HCT116 (cell line): ENCODE results near the gene GRID2. TPM values are rescaled to one million over a fixed set of nuclear protein-coding genes. Genes with fewer than 3 reads are reported as not detected.

ENCODE experiments used
- ATAC-seq: fragments of 200-7000 bp; cut with Tn5 transposase; 2 replicates; pipeline ENCODE4 v1.9.1; 2020; ENCODE audit warnings: mild to moderate bottlenecking, moderate library complexity
- BruUV-seq: library from RNA; stranded (reverse); fragments of 400-500 nt; replicated peaks from 2 replicates; lab custom pipeline; 2021; lab: Mats Ljungman, UMichigan
- CTCF ChIA-PET: fragments of 300-600 bp; sonication (Branson Sonifier 250); formaldehyde crosslinking; loops from one replicate; lab custom pipeline; 2021; ENCODE audit warnings: antibody characterized with exemption; lab: Charles Lee
- POLR2A ChIA-PET: fragments of 300-600, 350-600 bp; sonication (Branson Sonifier 250); formaldehyde crosslinking; loops from one replicate; lab custom pipeline; 2021; ENCODE audit warnings: antibody characterized with exemption; lab: Charles Lee
- RAD21 ChIA-PET, 2 experiments: fragments of 300-600 bp; sonication (Branson Sonifier 250); formaldehyde crosslinking; loops; one replicate each; lab custom pipeline; 2023; ENCODE audit warnings: low total read pairs in 2 of 2; ENCODE audit not compliant: uncharacterized antibody in 2 of 2, unreplicated experiment in 2 of 2, low non-redundant PET in 1 of 2; lab: Charles Lee
- DNase-seq: peaks from one replicate; pipeline ENCODE4 v3.0.0-alpha.2; 2010; ENCODE audit warnings: low read depth, low spot score
- H2AFZ ChIP-seq: fragments of 200-600 bp; shearing (Covaris generic), sonication (generic); 2 replicates; pipeline ENCODE4 v1.6.1; 2017; ENCODE audit warnings: low read depth, mixed run types, mixed read lengths, antibody characterized with exemption, low read length; ENCODE audit not compliant: poor library complexity, severe bottlenecking
- H3K27ac ChIP-seq: 2 replicates; pipeline ENCODE4 v1.5.1; 2012; ENCODE audit warnings: low read depth, low read length
- H3K27me3 ChIP-seq: fragments of 200-600 bp; sonication (generic); 2 replicates; pipeline ENCODE4 v1.6.1; 2016; ENCODE audit warnings: mixed run types, low read length, mixed read lengths; ENCODE audit not compliant: insufficient read depth
- H3K36me3 ChIP-seq, 2 experiments: fragments of 200-500 bp in 1 of 2; fragments of 200-600 bp in 1 of 2; sonication (Bioruptor generic) in 1 of 2; sonication (generic) in 1 of 2; 2 replicates each; pipeline versions ENCODE4 v1.5.1 to v1.6.1; 2014 to 2016; ENCODE audit warnings: low read length in 2 of 2, inconsistent platforms in 1 of 2, mixed read lengths in 1 of 2, mixed run types in 1 of 2; ENCODE audit not compliant: insufficient read depth in 2 of 2, control insufficient read depth in 1 of 2
- H3K4me1 ChIP-seq, 2 experiments: fragments of 200-600 bp in 1 of 2; sonication (generic) in 1 of 2; 2 replicates each; pipeline versions ENCODE4 v1.5.1 to v1.6.1; 2012 to 2017; ENCODE audit warnings: low read length in 2 of 2, inconsistent platforms in 1 of 2, mild to moderate bottlenecking in 1 of 2, mixed read lengths in 1 of 2, mixed run types in 1 of 2, moderate library complexity in 1 of 2; ENCODE audit not compliant: insufficient read depth in 2 of 2, control insufficient read depth in 1 of 2
- H3K4me2 ChIP-seq: fragments of 200-600 bp; sonication (generic); 2 replicates; pipeline ENCODE4 v1.6.1; 2017; ENCODE audit warnings: mixed run types, low read length, mixed read lengths
- H3K4me3 ChIP-seq, 2 experiments: fragments of 200-600 bp in 1 of 2; sonication (generic) in 1 of 2; replicated peaks in 1 of 2; 2 replicates each; pipeline ENCODE4 v1.5.1; 2011 to 2016; ENCODE audit warnings: low read length in 2 of 2, control low read depth in 1 of 2, low read depth in 1 of 2, mild to moderate bottlenecking in 1 of 2, mixed read lengths in 1 of 2, mixed run types in 1 of 2
- H3K79me2 ChIP-seq: fragments of 200-600 bp; sonication (generic); 2 replicates; pipeline ENCODE4 v1.6.1; 2017; ENCODE audit warnings: mild to moderate bottlenecking, mixed run types, low read length, moderate library complexity, mixed read lengths; ENCODE audit not compliant: insufficient read depth
- H3K9ac ChIP-seq: fragments of 200-600 bp; sonication (generic); 2 replicates; pipeline ENCODE4 v1.6.1; 2016; ENCODE audit warnings: low read length, mixed read lengths
- H3K9me2 ChIP-seq: fragments of 200-600 bp; sonication (generic), shearing (Covaris generic); 2 replicates; pipeline ENCODE4 v1.6.1; 2017; ENCODE audit warnings: mixed run types, mild to moderate bottlenecking, moderate library complexity; ENCODE audit not compliant: insufficient read depth
- H3K9me3 ChIP-seq, 2 experiments: fragments of 200-500 bp in 1 of 2; fragments of 200-600 bp in 1 of 2; sonication (Bioruptor generic) in 1 of 2; sonication (generic) in 1 of 2; 2 replicates each; pipeline ENCODE4 v1.6.1; 2014 to 2017; ENCODE audit warnings: low read length in 2 of 2, mixed read lengths in 2 of 2, inconsistent platforms in 1 of 2, low read depth in 1 of 2, mild to moderate bottlenecking in 1 of 2, mixed run types in 1 of 2, moderate library complexity in 1 of 2; ENCODE audit not compliant: control insufficient read depth in 1 of 2, insufficient read depth in 1 of 2
- H4K20me1 ChIP-seq: fragments of 200-600 bp; sonication (generic), shearing (Covaris generic); 2 replicates; pipeline ENCODE4 v1.6.1; 2017; ENCODE audit warnings: mixed run types, mild to moderate bottlenecking, moderate library complexity; ENCODE audit not compliant: insufficient read depth
- CBX3 ChIP-seq: IDR thresholded peaks from 2 replicates; pipeline ENCODE4 v1.6.1; 2012; ENCODE audit warnings: low read depth
- CEBPB ChIP-seq: IDR thresholded peaks from 2 replicates; pipeline ENCODE4 v1.6.1; 2012; ENCODE audit warnings: low read depth
- CTCF ChIP-seq, 3 experiments: fragments of 200-600 bp in 1 of 3; sonication (generic) in 1 of 3; IDR thresholded peaks in 2 of 3; conservative IDR thresholded peaks in 1 of 3; 2 replicates each; pipeline ENCODE4 v1.5.1; 2012 to 2017; ENCODE audit warnings: low read depth in 2 of 3, low read length in 2 of 3, antibody characterized with exemption in 1 of 3, borderline replicate concordance in 1 of 3, control low read depth in 1 of 3, mild to moderate bottlenecking in 1 of 3, mixed read lengths in 1 of 3, mixed run types in 1 of 3, moderate library complexity in 1 of 3; ENCODE audit not compliant: insufficient read depth in 1 of 3
- EGR1 ChIP-seq: IDR thresholded peaks from 2 replicates; pipeline ENCODE4 v1.6.1; 2012; ENCODE audit warnings: low read depth
- ELF1 ChIP-seq: IDR thresholded peaks from 2 replicates; pipeline ENCODE4 v1.6.1; 2012; ENCODE audit warnings: low read depth, borderline replicate concordance
- EZH2 ChIP-seq: fragments of 200-600 bp; sonication (generic); IDR thresholded peaks from 2 replicates; pipeline ENCODE4 v1.6.1; 2017; ENCODE audit warnings: antibody characterized with exemption, mixed run types
- JUND ChIP-seq: IDR thresholded peaks from 2 replicates; pipeline ENCODE4 v1.6.1; 2012
- POLR2A ChIP-seq: IDR thresholded peaks from 2 replicates; pipeline ENCODE4 v1.7.0; 2011; ENCODE audit warnings: borderline replicate concordance; ENCODE audit not compliant: insufficient read depth, insufficient read length; ENCODE audit errors: extremely low read depth
- POLR2AphosphoS5 ChIP-seq: IDR thresholded peaks from 2 replicates; pipeline ENCODE4 v1.6.1; 2011; ENCODE audit warnings: mild to moderate bottlenecking, low read depth, low read length, moderate library complexity
- RAD21 ChIP-seq: IDR thresholded peaks from 2 replicates; pipeline ENCODE4 v1.6.1; 2012; ENCODE audit warnings: low read depth, mild to moderate bottlenecking
- SRF ChIP-seq: IDR thresholded peaks from 2 replicates; pipeline ENCODE4 v1.6.1; 2012; ENCODE audit warnings: low read depth
- TCF7L2 ChIP-seq: IDR thresholded peaks from 2 replicates; pipeline ENCODE4 v1.7.0; 2011; ENCODE audit warnings: borderline replicate concordance, inconsistent platforms; ENCODE audit not compliant: insufficient read depth, insufficient read length; ENCODE audit errors: extremely low read depth
- YY1 ChIP-seq: IDR thresholded peaks from 2 replicates; pipeline ENCODE4 v1.6.1; 2011; ENCODE audit warnings: low read length, low read depth, moderate library complexity, mild to moderate bottlenecking; ENCODE audit not compliant: insufficient replicate concordance; ENCODE audit errors: extremely low read depth
- intact Hi-C: fragments of 100-400 bp; cut with micrococcal nuclease; formaldehyde crosslinking; loops from 2 replicates; pipeline ENCODE4 v1.10.0; 2022
- total RNA-seq: library from RNA; stranded (reverse); gene quantifications from one replicate; pipeline ENCODE4 v1.2.1, GENCODE V29; 2021; ENCODE audit not compliant: unreplicated experiment
- TF ChIP-seq, protein P1 (sequence below): IDR thresholded peaks from 2 replicates; pipeline ENCODE4 v1.6.1; 2012; ENCODE audit warnings: low read depth
- TF ChIP-seq, protein P2 (sequence below): IDR thresholded peaks from 2 replicates; pipeline ENCODE4 v1.6.1; 2012

GRID2 gene
- total RNA-seq, 1 experiment from 2014 or later = not detected

DNA sequence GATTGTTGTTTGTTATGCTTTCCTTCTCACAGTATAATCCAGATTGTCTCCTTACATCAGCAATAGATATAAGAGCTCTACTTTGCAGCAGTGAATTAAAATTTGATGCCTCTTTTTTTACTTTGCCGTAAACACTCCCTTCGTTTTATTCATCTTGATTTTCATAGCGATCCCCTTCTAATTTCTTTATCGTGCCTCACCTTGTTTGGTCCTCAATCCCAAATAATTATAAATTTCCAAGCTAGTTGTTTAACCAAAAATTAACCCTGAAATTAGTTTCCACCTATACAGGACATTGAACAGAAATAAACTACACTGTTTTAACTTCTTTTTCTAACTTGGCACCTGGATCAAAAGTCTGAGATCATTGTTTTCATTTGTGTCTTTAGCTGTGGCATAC lies 35.1 kb upstream of the GRID2 start:
- Histone ChIP-seq H3K9me3 (no peaks in the 10 kb centered on the region; a peak in 1 of 4 replicates), H3K4me2 (no peak overlapping the region), H3K79me2 (no peaks in the 10 kb centered on the region), H3K27me3 (no peaks in the 10 kb centered on the region), H3K27ac (no peak overlapping the region), H3K9me2 (no peaks in the 10 kb centered on the region), H3K4me3 (no peak overlapping the region), H2AFZ (no peak overlapping the region), H4K20me1 (no peaks in the 10 kb centered on the region), H3K36me3 (no peaks in the 10 kb centered on the region), H3K4me1 (no peaks in the 10 kb centered on the region)
- intact Hi-C loops = no loop called here
- RAD21 ChIA-PET = no interaction called here
- POLR2A ChIA-PET = no interaction called here
- no peak for DNase-seq
- no TSS peak for BruUV-seq
- CTCF ChIA-PET = no interaction called here
- no peak for TF ChIP-seq RAD21
- no peak for TF ChIP-seq YY1
- TF ChIP-seq ELF1 = no peak
- TF ChIP-seq, protein P1, sequence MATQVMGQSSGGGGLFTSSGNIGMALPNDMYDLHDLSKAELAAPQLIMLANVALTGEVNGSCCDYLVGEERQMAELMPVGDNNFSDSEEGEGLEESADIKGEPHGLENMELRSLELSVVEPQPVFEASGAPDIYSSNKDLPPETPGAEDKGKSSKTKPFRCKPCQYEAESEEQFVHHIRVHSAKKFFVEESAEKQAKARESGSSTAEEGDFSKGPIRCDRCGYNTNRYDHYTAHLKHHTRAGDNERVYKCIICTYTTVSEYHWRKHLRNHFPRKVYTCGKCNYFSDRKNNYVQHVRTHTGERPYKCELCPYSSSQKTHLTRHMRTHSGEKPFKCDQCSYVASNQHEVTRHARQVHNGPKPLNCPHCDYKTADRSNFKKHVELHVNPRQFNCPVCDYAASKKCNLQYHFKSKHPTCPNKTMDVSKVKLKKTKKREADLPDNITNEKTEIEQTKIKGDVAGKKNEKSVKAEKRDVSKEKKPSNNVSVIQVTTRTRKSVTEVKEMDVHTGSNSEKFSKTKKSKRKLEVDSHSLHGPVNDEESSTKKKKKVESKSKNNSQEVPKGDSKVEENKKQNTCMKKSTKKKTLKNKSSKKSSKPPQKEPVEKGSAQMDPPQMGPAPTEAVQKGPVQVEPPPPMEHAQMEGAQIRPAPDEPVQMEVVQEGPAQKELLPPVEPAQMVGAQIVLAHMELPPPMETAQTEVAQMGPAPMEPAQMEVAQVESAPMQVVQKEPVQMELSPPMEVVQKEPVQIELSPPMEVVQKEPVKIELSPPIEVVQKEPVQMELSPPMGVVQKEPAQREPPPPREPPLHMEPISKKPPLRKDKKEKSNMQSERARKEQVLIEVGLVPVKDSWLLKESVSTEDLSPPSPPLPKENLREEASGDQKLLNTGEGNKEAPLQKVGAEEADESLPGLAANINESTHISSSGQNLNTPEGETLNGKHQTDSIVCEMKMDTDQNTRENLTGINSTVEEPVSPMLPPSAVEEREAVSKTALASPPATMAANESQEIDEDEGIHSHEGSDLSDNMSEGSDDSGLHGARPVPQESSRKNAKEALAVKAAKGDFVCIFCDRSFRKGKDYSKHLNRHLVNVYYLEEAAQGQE = no peak
- TF ChIP-seq SRF = no peak
- no peak for TF ChIP-seq POLR2A
- TF ChIP-seq EGR1 = no peak
- TF ChIP-seq, protein P2, sequence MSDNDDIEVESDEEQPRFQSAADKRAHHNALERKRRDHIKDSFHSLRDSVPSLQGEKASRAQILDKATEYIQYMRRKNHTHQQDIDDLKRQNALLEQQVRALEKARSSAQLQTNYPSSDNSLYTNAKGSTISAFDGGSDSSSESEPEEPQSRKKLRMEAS = no peak
- no peak for TF ChIP-seq JUND
- no peak for TF ChIP-seq CTCF (IDR thresholded peaks at IDR 0.05 in 2 of 3, conservative IDR thresholded peaks at IDR 0.05 in 1 of 3; ENCODE audit: borderline replicate concordance in 1 of 3, insufficient read depth in 1 of 3, low read depth in 2 of 3, low read length in 2 of 3)
- no peak for TF ChIP-seq CBX3
- TF ChIP-seq TCF7L2 = no peak
- no peak for TF ChIP-seq CEBPB
- no peak for TF ChIP-seq POLR2AphosphoS5
- TF ChIP-seq EZH2 = no peak
- TF ChIP-seq, all 23 proteins: peak for 0
- ATAC-seq = no peak
- H3K9ac ChIP-seq = no peak overlapping the region
